Epithelial cell of esophagus (primary cell): ENCODE results near the gene LSM7.

Experiments
- DNase-seq: peaks from one replicate; pipeline ENCODE4 v3.0.0; 2010; ENCODE audit warnings: low read depth
- H3K4me3 ChIP-seq: 2 replicates; pipeline ENCODE4 v1.5.1; 2011; ENCODE audit warnings: mild to moderate bottlenecking, low read length, control low read depth
- CTCF ChIP-seq: IDR thresholded peaks from 2 replicates; pipeline ENCODE4 v1.5.1; 2011; ENCODE audit warnings: low read depth, mild to moderate bottlenecking, low read length, control low read depth, inconsistent platforms; ENCODE audit not compliant: insufficient read depth; ENCODE audit errors: missing control alignments

LSM7 gene

GRCh38 chr19:2335848-2336247 lies 7.5 kb upstream of the LSM7 start:
- DNase-seq: no peak
- H3K4me3 ChIP-seq: no peak overlapping the region
- TF ChIP-seq CTCF: no peak

GRCh38 chr19:2334986-2335846 lies 6.8 kb upstream of the LSM7 start:
- no peak for TF ChIP-seq CTCF
- no peak for DNase-seq
- no peak overlapping the region for H3K4me3 ChIP-seq

GRCh38 chr19:2334426-2334825 lies 6.0 kb upstream of the LSM7 start:
- DNase-seq: no peak
- no peak for TF ChIP-seq CTCF
- no peak overlapping the region for H3K4me3 ChIP-seq

- no peak for TF ChIP-seq CTCF
- no peak overlapping the region for H3K4me3 ChIP-seq
- DNase-seq: no peak
Observed at GRCh38 chr19:2333807-2334211, 5.4 kb upstream of the LSM7 start.

- TF ChIP-seq CTCF: no peak
- DNase-seq: no peak
- H3K4me3 ChIP-seq: no peak overlapping the region
Observed at GRCh38 chr19:2333027-2333806, 4.8 kb upstream of the LSM7 start.

GRCh38 chr19:2332341-2333026 lies 4.1 kb upstream of the LSM7 start:
- TF ChIP-seq CTCF: no peak
- no peak overlapping the region for H3K4me3 ChIP-seq
- DNase-seq: no peak
